ENCODE results near the gene ZNF460.

The ZNF460 gene

GRCh38 chr19:57282011-57282643, 1.8 kb downstream of the ZNF460 start:
- no peak for DNase-seq

DNA sequence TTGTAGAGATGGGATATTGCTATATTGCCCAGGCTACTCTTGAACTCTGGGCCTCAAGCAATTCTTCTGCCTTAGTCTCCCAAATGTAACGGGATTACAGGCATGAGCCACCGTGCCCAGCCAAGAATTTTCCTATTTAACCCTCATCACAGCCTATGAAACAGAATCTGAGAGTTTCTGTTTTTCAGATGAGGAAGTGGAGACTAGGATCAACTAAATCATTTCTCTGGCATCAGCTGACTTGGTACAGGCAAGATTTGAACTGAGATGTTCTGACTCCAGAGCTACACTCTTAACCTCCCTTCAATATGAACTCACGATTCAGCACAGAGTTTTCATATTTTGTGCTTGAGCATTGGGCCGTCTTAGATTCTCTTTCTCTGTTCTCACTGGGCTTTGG, 8.1 kb downstream of the ZNF460 start:
- DNase-seq, result no peak

- DNase-seq, result no peak
These were observed 10.7 kb downstream of the ZNF460 start for GRCh38 chr19:57290970-57291369.

GRCh38 chr19:57292547-57292946, 12.3 kb downstream of the ZNF460 start:
- no peak for DNase-seq

GRCh38 chr19:57293719-57294118, 13.4 kb downstream of the ZNF460 start:
- DNase-seq, result no peak

GRCh38 chr19:57302020-57302465, 21.8 kb downstream of the ZNF460 start:
- DNase-seq, result no peak

DNA sequence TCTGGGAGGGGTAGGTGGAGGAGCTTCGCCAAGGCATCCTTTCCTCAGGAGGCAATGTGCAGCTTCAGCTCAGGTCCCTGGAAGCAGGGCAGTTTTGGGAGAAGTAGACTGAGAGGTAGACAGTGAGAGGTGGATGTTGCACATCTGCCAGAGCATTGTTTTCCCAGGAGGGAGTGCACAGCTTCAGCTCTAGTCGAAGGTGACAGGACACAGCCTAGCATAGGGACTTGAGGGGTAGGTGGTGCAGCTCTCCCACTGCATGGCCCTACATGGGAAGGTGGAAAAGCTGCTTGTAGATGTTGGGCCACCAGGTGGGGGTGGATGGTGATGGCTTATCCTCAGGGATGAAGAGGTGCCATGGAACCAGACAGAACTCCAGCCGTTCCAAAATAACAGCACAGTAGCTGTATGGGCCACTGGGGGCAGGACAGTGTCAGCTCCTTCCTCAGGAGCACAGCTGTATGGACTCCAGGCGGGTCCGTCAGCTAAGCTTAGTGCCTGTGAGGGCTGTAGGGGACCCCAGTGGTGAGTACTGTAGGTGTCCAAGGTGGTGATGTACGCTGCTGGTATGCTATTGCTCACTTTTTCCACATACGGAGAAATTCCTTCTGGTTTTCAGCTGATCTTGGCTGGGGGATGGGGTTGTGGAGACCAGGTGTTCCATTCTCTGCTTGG, 22.6 kb downstream of the ZNF460 start:
- no peak for DNase-seq

DNA sequence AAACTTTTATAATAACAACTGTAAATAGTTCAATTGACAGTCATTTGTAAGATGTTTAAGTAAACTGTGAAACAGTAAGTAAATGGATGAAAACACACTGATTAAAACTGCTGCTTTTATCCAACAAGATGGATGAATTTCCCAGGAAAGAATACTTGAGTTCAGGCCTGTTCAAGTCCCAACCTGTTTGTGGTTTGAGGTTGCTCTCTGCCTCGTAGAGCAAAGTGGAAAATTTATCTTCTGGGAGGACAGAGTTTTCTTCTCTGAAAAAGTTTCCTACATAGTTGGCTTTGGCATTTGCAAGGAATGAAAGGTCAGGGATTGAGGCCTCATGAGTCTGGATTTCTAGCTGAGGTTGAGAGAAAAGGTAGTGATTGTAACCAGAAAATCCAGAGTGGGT, 24.8 kb downstream of the ZNF460 start:
- no peak for DNase-seq

DNA sequence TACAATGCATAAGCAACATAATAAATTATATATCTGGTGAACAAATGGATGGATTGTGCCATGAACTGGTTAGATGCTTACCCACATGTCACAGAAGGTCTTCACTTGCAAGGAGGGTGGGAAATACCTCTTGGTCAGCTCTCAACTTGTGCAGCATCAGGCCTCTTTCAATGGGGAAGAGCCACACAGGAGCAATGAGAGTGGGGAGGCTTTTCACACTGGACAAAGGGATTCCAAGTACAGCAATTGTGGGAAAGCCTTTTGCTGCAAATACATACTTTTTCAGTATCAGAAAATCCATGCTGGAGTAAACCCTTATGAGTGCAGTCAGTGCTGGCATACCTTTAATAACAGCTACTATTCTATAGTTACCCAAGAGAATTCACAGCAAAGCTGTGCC, 28.2 kb downstream of the ZNF460 start:
- no peak for DNase-seq

DNA sequence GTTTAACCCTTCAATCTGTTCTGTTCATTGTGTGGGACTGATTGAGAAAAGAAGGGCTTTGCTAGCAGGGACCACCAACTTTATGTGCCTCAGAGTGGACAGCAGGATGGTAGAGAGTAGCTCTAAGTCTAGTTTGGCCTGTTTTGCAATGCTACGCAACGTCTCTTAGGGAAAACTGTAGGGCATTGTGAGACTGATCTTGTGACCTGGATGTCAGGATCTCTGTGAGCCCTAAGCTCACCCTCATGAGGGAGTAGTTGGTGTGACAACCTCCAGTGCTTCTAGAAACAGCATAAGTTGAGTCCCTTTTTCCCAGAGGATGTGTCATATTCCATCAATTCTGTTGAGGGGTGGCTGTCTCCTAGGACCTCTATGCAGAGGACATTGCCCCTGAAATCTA, 30.5 kb downstream of the ZNF460 start:
- no peak for DNase-seq

GRCh38 chr19:57314146-57314545, 33.9 kb downstream of the ZNF460 start:
- DNase-seq, result no peak

DNA sequence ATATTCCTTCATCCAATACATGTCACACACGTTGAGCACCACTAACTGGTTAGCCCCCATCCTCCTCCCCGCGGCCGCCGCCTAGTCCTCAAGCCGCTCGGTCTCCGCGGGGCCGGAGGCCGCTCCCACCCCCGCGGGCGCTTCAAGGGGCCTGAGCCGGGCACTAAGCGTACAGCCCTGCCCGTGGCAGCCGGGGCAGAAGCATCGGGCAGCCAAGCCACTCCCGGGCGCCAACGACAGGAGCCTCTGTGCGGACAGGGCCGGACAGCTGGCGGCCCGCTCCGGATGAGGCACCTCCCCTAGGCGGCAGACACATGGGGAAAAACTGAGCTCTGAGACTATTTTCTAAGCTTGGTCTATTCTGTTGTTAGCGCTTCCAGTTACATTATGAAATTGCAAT, 37.2 kb downstream of the ZNF460 start:
- DNase-seq, result no peak

GRCh38 chr19:57319869-57320179, 39.5 kb downstream of the ZNF460 start:
- DNase-seq, result no peak

DNA sequence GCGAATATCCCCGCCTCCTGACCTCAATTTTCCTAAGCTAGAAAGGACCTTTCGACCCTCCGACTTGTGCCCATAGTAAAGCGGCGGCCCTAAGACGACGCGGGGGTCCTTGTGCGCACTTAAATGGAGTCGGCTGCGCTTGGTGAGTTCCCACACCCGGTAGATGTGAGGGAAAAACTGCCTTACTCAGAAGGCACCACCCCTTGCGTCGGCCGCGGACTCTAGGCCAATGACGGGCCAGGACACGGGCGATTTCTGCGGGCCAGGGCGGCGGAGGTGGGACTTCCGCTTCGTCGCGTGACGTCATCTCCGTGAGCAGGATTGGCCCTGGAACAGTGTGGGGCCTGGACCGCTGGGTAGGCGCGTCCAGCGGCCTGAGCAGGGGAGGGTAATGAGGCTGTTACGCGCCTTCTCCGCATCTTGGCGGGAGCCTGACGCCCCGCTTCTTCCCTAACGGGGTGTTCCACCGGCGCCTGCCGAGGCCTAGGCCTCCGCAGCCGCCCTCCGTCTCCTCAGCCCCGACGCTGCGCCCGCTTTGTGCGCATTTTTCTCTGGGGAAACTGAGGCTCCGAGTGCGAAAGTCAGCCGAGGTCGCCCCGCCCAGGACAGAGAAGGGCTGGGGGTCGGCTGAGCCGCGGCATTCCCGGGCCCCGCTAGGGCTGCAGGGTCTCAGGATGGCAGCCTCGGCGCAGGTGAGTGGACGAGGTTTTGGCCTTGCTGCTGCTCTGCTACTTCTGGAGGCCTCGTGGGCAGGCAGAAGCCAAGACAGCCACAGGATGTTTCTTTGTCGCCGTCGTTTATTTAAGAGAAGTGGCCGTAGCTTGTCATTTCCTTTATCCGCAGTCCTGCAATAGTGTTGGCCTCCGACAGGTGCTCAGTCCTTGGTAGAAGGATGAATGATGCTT, 40.1 kb downstream of the ZNF460 start, which contains the start of gene ZNF543:
TSS of gene ZNF543 (plus strand) at position 293 of the 905 bp plus-strand sequence. CDS start at position 675, 382 bp downstream.
- DNase-seq, result peak; percentile 95 to 98

DNA sequence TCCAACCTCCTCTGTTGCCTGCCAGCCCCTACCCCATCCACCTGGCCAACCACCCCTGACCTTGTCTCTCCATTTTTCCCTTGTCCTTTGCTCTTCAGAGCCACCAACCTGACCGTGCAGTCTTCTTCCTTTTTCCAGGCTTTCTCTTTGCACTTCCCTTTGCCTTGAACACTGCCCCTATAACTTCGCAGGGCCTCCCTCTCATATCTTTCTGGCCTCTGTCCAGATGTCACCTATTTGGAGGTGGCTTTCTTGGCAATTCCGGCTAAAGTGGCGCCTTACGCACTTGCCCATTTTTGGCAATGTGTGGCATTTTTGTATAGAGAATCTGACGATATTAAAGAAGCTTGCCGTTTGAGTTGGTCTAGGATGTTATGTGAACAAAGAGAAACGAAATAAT, 40.8 kb downstream of the ZNF460 start:
- DNase-seq, result no peak

DNA sequence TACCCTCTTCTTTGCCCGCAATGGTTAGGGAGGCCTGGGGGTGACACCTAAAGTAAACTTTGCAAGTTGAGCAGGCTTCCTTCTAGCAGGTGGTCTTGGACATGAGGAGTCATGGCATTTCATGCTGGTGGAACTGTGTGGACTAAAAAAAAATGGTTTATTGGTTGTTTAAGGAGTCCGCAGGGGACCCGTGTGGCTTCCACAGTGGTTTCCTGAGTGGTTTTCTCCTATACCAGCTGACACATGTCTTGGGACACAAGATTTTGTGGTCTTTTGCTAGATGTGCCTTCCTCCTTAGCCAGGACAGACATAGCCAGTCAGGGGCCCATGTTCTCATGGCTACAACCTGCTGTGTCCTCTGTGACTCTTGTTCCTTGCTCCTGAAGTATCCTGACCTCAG, 41.5 kb downstream of the ZNF460 start:
- DNase-seq, result no peak

GRCh38 chr19:57324992-57325391, 44.7 kb downstream of the ZNF460 start:
- no peak for DNase-seq

- DNase-seq, result no peak
These were observed 47.7 kb downstream of the ZNF460 start for GRCh38 chr19:57327993-57328392.

- DNase-seq, result no peak
These were observed 53.9 kb downstream of the ZNF460 start for GRCh38 chr19:57334191-57334590.

GRCh38 chr19:57338877-57339276, 58.6 kb downstream of the ZNF460 start:
- DNase-seq, result no peak

- DNase-seq, result no peak
These were observed 62.3 kb downstream of the ZNF460 start for GRCh38 chr19:57342582-57342981.

Data from inflammatory macrophage treated with lipopolysaccharide for 1 hour (primary cell).